ENCODE results near the gene PSAPL1.

Gene PSAPL1

DNA sequence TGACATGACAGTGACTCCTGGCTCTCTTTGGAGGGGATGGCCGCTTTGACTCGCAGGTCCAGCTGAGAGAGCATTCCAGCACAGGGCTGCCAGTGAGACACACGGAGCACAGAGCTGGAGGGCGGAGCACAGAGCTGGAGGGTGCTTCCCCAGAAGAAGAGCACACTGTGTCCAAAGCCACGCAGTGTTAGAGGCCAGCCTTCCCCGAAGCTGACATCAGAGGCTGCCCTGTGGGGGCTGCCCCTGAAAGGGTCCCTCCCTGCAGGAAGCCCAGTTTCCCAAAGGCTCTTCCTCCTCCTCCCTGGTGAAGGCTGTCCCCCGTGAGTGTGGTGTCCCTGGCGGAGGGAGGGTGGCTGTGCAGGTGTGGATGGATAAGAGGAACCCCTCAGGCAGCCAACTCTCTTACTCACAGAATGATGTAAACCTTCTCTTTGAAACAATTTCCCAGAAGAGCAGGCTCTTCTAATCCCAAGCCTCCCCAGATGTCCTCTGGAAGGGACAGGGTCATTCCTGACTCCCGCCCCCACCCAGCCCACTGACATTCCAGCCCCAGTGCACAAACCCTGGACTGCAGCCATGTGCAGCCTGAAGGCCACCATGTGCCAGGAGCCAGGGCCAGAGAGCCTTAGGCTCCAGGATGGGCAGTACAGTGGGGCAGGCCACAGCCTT lies 53.4 kb downstream of the PSAPL1 start:
- TF ChIP-seq, protein P1, sequence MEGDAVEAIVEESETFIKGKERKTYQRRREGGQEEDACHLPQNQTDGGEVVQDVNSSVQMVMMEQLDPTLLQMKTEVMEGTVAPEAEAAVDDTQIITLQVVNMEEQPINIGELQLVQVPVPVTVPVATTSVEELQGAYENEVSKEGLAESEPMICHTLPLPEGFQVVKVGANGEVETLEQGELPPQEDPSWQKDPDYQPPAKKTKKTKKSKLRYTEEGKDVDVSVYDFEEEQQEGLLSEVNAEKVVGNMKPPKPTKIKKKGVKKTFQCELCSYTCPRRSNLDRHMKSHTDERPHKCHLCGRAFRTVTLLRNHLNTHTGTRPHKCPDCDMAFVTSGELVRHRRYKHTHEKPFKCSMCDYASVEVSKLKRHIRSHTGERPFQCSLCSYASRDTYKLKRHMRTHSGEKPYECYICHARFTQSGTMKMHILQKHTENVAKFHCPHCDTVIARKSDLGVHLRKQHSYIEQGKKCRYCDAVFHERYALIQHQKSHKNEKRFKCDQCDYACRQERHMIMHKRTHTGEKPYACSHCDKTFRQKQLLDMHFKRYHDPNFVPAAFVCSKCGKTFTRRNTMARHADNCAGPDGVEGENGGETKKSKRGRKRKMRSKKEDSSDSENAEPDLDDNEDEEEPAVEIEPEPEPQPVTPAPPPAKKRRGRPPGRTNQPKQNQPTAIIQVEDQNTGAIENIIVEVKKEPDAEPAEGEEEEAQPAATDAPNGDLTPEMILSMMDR (conservative IDR thresholded peaks at IDR 0.05; ENCODE audit: low read depth, low read length): no peak
- Histone ChIP-seq H4K20me1 (ENCODE audit: insufficient read depth) (no peaks in the 10 kb centered on the region), H2AFZ (ENCODE audit: low read depth) (no peak overlapping the region), H3K27ac (no peak overlapping the region), H3K27me3 (ENCODE audit: insufficient read depth, low read depth) (no peaks in the 10 kb centered on the region), H3K9ac (no peak overlapping the region), H3K36me3 (ENCODE audit: insufficient read depth) (no peaks in the 10 kb centered on the region), H3K4me1 (ENCODE audit: low read depth, poor library complexity, severe bottlenecking) (no peaks in the 10 kb centered on the region), H3K79me2 (ENCODE audit: insufficient read depth, low read depth) (no peaks in the 10 kb centered on the region), H3K4me2 (no peak overlapping the region), H3K4me3 (IDR thresholded peaks at IDR 0.05; ENCODE audit: insufficient read depth, low read depth, low read length) (no peak overlapping the region)
